Transverse colon (tissue), 3 donors: ENCODE data around the gene PGAM2.

Source experiments
- EP300 ChIP-seq: sonication (generic); formaldehyde crosslinking; IDR thresholded peaks from one replicate; pipeline ENCODE4 v1.6.1; 2017; ENCODE audit warnings: antibody characterized with exemption, low read depth
- TF ChIP-seq, protein P1 (sequence below), 5 experiments: fragments of 200-600 bp in 3 of 5; fragments of 450-650 bp in 2 of 5; sonication (generic) in 3 of 5; IDR thresholded peaks; 1 replicate in 2 of 5; 2 replicates in 3 of 5; pipeline ENCODE4 v1.5.1; 2016 to 2017; ENCODE audit warnings: antibody characterized with exemption in 5 of 5, inconsistent platforms in 3 of 5, mild to moderate bottlenecking in 2 of 5, moderate library complexity in 1 of 5

DNA sequence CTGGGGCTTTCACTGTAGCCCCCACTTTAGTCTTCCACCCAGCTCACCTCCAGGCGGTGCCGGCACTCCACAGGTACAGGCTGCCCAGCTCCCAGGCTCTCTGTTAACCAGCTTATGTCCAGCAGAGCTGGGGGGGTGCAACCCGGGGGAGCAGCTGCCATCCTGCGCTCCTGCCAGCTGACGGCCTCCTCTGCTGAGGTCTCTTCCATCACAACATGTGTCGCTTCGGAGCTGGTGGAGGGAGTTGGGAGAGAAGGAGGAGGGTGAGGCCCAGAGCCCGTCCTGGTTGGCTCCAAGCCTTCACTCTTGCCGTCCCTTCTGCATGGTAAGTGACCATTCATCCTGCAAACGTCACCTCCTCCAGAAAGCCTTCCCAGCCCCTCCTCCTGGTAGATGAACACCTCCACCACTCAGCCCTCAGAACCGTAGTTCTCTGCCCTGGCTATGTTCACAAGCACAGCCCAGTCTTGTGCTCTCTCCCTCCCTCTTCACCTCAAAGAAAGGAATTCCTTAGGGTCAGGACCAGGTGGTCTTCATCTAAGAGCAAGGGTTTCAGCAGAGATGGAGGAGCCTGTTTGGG lies 15.4 kb upstream of the PGAM2 start:
- TF ChIP-seq, protein P1, sequence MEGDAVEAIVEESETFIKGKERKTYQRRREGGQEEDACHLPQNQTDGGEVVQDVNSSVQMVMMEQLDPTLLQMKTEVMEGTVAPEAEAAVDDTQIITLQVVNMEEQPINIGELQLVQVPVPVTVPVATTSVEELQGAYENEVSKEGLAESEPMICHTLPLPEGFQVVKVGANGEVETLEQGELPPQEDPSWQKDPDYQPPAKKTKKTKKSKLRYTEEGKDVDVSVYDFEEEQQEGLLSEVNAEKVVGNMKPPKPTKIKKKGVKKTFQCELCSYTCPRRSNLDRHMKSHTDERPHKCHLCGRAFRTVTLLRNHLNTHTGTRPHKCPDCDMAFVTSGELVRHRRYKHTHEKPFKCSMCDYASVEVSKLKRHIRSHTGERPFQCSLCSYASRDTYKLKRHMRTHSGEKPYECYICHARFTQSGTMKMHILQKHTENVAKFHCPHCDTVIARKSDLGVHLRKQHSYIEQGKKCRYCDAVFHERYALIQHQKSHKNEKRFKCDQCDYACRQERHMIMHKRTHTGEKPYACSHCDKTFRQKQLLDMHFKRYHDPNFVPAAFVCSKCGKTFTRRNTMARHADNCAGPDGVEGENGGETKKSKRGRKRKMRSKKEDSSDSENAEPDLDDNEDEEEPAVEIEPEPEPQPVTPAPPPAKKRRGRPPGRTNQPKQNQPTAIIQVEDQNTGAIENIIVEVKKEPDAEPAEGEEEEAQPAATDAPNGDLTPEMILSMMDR (IDR thresholded peaks at IDR 0.05) = no peak
- no peak for TF ChIP-seq EP300
